ENCODE measurements around the gene CLHC1. TPM values are rescaled to one million over a fixed set of nuclear protein-coding genes. Genes with fewer than 3 reads are reported as not detected.

CLHC1 gene
- total RNA-seq, 1 experiment from 2014 or later = 10.4 TPM

DNA sequence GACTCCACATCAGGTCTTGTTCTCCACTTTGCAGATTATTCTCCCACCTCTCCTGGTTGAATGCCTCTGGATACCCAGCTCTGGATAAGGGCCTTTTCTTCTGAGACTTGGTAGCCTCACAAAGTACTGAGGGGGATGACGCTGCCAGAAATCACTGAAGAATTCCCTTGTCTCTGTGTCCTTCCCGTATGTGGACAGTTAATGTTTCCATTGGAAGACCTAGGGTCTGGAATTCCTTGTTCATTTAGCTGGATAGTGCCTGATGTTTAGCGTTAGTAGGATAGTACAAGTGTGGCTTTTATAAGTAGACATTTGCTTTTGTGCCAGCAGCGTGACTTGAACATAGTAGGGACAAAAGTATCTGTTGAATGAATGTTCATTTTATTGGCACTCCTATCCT lies 76.9 kb downstream of the CLHC1 start:
- Mint-ChIP-seq H3K36me3 (ENCODE audit: insufficient read depth, unreplicated experiment) (no peaks in the 10 kb centered on the region), H3K9me3 (ENCODE audit: low read depth, unreplicated experiment) (no peaks in the 10 kb centered on the region), H3K27me3 (ENCODE audit: unreplicated experiment) (no peaks in the 10 kb centered on the region), H3K4me1 (ENCODE audit: low read depth, unreplicated experiment) (peaks cover 42% of the 10 kb centered on the region), H3K27ac (ENCODE audit: unreplicated experiment) (no peak overlapping the region), H3K4me3 (ENCODE audit: low read depth, unreplicated experiment) (no peak overlapping the region)
- intact Hi-C loops (cut with micrococcal nuclease; ENCODE audit: unreplicated experiment) = no loop called here
- TF ChIP-seq, protein P1, sequence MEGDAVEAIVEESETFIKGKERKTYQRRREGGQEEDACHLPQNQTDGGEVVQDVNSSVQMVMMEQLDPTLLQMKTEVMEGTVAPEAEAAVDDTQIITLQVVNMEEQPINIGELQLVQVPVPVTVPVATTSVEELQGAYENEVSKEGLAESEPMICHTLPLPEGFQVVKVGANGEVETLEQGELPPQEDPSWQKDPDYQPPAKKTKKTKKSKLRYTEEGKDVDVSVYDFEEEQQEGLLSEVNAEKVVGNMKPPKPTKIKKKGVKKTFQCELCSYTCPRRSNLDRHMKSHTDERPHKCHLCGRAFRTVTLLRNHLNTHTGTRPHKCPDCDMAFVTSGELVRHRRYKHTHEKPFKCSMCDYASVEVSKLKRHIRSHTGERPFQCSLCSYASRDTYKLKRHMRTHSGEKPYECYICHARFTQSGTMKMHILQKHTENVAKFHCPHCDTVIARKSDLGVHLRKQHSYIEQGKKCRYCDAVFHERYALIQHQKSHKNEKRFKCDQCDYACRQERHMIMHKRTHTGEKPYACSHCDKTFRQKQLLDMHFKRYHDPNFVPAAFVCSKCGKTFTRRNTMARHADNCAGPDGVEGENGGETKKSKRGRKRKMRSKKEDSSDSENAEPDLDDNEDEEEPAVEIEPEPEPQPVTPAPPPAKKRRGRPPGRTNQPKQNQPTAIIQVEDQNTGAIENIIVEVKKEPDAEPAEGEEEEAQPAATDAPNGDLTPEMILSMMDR (IDR thresholded peaks at IDR 0.05; ENCODE audit: unreplicated experiment) = no peak
- CTCF ChIA-PET = interaction anchor here (1.3 kb wide), 1 partner anchor 18 kb away, joined by 5 read pairs; no protein-coding TSS in a partner anchor
- DNase-seq = no peak
- BruUV-seq (replicated peaks) = no TSS peak

DNA sequence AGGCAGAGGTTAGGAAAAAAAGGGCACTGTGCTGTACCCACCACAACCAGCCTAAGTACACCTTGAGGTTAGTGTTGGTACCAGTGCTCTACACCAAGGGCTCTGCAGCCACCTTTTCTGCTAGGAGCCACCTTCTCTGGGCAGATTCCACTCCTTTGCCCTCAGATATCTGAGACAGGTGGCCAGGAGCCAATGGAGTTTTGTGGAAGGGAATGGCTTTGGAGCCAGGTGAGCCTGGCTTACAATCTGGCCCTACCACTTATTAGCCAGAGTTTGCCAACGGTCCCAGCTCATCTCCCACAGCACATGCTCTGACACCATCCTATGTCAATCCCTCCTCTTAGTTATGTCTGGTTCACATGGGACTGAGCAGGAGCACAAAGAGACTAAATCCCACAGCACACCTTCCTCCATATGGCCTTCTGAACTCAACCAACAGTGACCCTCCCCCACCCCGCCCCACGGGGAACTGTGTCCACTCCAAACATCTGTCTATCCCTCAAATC lies 77.5 kb downstream of the CLHC1 start:
- Mint-ChIP-seq H3K4me1 (ENCODE audit: low read depth, unreplicated experiment) (peaks cover 36% of the 10 kb centered on the region), H3K36me3 (ENCODE audit: insufficient read depth, unreplicated experiment) (no peaks in the 10 kb centered on the region), H3K9me3 (ENCODE audit: low read depth, unreplicated experiment) (no peaks in the 10 kb centered on the region), H3K27ac (ENCODE audit: unreplicated experiment) (no peak overlapping the region), H3K27me3 (ENCODE audit: unreplicated experiment) (no peaks in the 10 kb centered on the region), H3K4me3 (ENCODE audit: low read depth, unreplicated experiment) (no peak overlapping the region)
- TF ChIP-seq, protein P1 (IDR thresholded peaks at IDR 0.05; ENCODE audit: unreplicated experiment) = no peak
- CTCF ChIA-PET = interaction anchor here (1.5 kb wide), 1 partner anchor 21 kb away, joined by 4 read pairs; no protein-coding TSS in a partner anchor
- no peak for DNase-seq
- intact Hi-C loops (cut with micrococcal nuclease; ENCODE audit: unreplicated experiment) = no loop called here
- no TSS peak for BruUV-seq (replicated peaks)

DNA sequence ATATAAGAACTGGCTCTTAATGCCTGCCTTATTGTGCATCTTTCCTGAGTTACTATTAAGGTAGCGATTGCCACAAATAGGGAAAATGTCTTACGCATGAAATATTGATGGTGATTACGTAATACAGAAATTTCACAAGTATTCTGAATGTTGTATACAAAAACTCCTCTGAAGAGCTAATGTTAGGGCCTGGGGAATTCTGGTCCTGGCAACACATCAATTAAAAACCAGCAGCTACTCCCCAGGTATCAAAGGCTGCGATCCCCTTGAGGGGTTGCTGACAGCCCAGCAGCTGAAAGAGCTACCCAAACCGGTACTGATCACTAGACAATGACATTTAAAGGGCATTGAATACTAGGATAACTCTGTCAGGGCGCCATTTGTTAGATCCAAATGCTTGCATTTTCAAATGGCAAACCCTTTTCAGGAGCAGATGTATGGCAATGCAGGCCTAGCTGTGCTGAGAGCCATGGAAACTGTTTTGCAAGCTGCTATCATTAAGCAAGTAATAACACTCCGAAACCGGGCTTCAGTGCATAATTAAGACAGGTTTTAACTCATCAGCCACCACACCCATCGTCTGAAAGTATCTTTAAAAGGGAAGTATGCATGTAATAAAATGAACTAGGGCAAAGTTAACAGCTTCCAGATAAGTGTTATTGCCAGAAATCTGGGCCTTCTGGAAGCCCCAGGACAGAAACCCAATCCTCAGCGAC lies 78.4 kb downstream of the CLHC1 start:
- TF ChIP-seq, protein P1 (IDR thresholded peaks at IDR 0.05; ENCODE audit: unreplicated experiment) = no peak
- Mint-ChIP-seq H3K9me3 (ENCODE audit: low read depth, unreplicated experiment) (no peaks in the 10 kb centered on the region), H3K36me3 (ENCODE audit: insufficient read depth, unreplicated experiment) (no peaks in the 10 kb centered on the region), H3K27ac (ENCODE audit: unreplicated experiment) (no peak overlapping the region), H3K4me1 (ENCODE audit: low read depth, unreplicated experiment) (peaks cover 36% of the 10 kb centered on the region), H3K4me3 (ENCODE audit: low read depth, unreplicated experiment) (no peak overlapping the region), H3K27me3 (ENCODE audit: unreplicated experiment) (no peaks in the 10 kb centered on the region)
- CTCF ChIA-PET = interaction anchor here (1.5 kb wide), 1 partner anchor 20 kb away, joined by 4 read pairs; no protein-coding TSS in a partner anchor
- DNase-seq = no peak
- intact Hi-C loops (cut with micrococcal nuclease; ENCODE audit: unreplicated experiment) = no loop called here
- no TSS peak for BruUV-seq (replicated peaks)

DNA sequence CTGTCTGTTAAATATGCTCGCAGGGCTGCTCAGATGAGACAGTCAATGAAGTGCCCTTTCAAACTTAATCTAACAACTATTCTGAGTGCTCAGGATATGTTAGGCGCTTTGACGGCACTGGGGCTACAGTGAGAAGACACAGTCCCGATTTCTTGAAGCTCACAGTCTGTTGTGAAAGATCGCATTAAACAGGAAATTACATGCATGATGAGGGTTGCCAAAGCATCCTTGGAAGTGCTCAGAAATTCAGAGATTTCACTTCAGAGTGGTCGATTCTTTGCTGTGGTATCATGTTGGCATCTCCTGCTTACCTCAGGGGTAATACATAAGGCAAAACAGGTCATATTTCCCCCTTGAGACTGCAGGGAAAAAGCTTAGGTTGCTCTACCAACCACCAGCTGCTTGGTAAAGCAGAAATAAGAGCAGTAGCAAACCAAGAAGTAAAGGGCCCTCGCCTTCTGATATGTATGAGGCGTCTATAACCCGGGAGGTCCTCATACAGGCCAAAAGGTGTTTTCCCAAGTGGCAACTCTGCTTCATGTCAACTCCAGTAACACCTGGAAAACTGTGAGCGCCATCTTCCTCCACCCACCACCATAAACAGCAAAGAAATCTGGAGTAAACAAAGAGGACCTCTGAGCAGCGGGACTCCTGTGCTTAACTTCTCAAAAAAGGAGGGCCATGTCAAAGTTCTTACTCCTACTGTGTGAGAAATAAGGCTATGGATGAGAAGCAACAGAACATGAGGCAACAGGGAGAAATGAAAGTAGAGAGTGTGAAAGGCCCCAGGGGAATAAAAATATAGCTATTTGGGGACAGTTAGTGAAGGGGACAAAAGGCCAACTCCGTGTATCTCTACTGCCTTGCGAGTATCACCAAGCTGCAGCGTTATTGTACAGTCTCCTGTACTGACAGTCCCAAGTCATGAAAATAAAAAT lies 79.3 kb downstream of the CLHC1 start:
- Mint-ChIP-seq H3K27ac (ENCODE audit: unreplicated experiment) (no peak overlapping the region), H3K36me3 (ENCODE audit: insufficient read depth, unreplicated experiment) (no peaks in the 10 kb centered on the region), H3K4me1 (ENCODE audit: low read depth, unreplicated experiment) (peaks cover 31% of the 10 kb centered on the region), H3K9me3 (ENCODE audit: low read depth, unreplicated experiment) (no peaks in the 10 kb centered on the region), H3K4me3 (ENCODE audit: low read depth, unreplicated experiment) (no peak overlapping the region), H3K27me3 (ENCODE audit: unreplicated experiment) (no peaks in the 10 kb centered on the region)
- TF ChIP-seq, protein P1 (IDR thresholded peaks at IDR 0.05; ENCODE audit: unreplicated experiment) = no peak
- BruUV-seq (replicated peaks) = no TSS peak
- DNase-seq = no peak
- CTCF ChIA-PET = interaction anchor here (0.6 to 1.5 kb wide), 2 partner anchors 19 to 1350 kb away, joined by 3 to 4 read pairs; no protein-coding TSS in a partner anchor
- intact Hi-C loops (cut with micrococcal nuclease; ENCODE audit: unreplicated experiment) = no loop called here

Data from Calu3 (cell line).